K562 treated with DMSO at 1 percent for 48 hours (cell line): Measurements from ENCODE around the gene CHAF1B. TPM values are rescaled to one million over a fixed set of nuclear protein-coding genes. Genes with fewer than 3 reads are reported as not detected.

Experiments
- total RNA-seq: library from RNA; unstranded; fragments of 300-600 nt; gene quantifications from 2 replicates; pipeline ENCODE4 v1.2.3, GENCODE V29; 2022; ENCODE audit warnings: low replicate concordance; ENCODE audit errors: extremely low read depth

CHAF1B gene
- not detected in 2 replicates for total RNA-seq

GRCh38 chr21:36385233-36386030 is at the start of gene CHAF1B:
Gene CHAF1B, plus strand, starts transcription at chr21:36385392. Its CDS starts 745 bp downstream, at chr21:36386137.

Other genes with a start within 250 kb of the CHAF1B start
- gene DOP1B, start 228.6 kb upstream of the CHAF1B start, total RNA-seq = not detected in 2 replicates
- gene MORC3, start 65.2 kb upstream of the CHAF1B start, total RNA-seq = not detected in 2 replicates
- gene CLDN14, start 94.7 kb downstream of the CHAF1B start, total RNA-seq = not detected in 2 replicates